ENCODE data around the gene CRYGC. TPM values are rescaled to one million over a fixed set of nuclear protein-coding genes. Genes with fewer than 3 reads are reported as not detected.
"Not testable (repeated sequence)": the region's sequence is repeated elsewhere in the genome, so short reads cannot be mapped to it uniquely, and the experiment has no call there.

CRYGC gene
- polyA plus RNA-seq, 1 donor = not detected

- DNase-seq = no peak
Measured at GRCh38 chr2:208136716-208137094, 7.1 kb upstream of the CRYGC start.

- DNase-seq = no peak
Measured at GRCh38 chr2:208135794-208136715, 6.4 kb upstream of the CRYGC start.

GRCh38 chr2:208134928-208135586 is 5.4 kb upstream of the CRYGC start:
- no peak for DNase-seq

GRCh38 chr2:208130712-208131110 is 1.1 kb upstream of the CRYGC start:
- no peak for DNase-seq

- DNase-seq = no peak
Measured at GRCh38 chr2:208128136-208128535, 1.5 kb downstream of the CRYGC start.

- DNase-seq = no peak
Measured at GRCh38 chr2:208127090-208127489, 2.5 kb downstream of the CRYGC start.

GRCh38 chr2:208125251-208125650 is 4.4 kb downstream of the CRYGC start:
- DNase-seq = no peak

GRCh38 chr2:208124013-208124715 is 5.5 kb downstream of the CRYGC start, which contains the start of gene CRYGD:
Gene CRYGD, minus strand, starts transcription at chr2:208124524. Its CDS starts 51 bp downstream, at chr2:208124473.
- DNase-seq = not testable (repeated sequence)

GRCh38 chr2:208122248-208122647 is 7.4 kb downstream of the CRYGC start:
- no peak for DNase-seq

- no peak for DNase-seq
Measured at GRCh38 chr2:208118918-208119317, 10.7 kb downstream of the CRYGC start.

- DNase-seq = not testable (repeated sequence)
Measured at GRCh38 chr2:208117390-208117789, 12.2 kb downstream of the CRYGC start.

GRCh38 chr2:208112969-208113368 is 16.7 kb downstream of the CRYGC start:
- no peak for DNase-seq

- DNase-seq = not testable (repeated sequence)
Measured at GRCh38 chr2:208112273-208112745, 17.3 kb downstream of the CRYGC start.

GRCh38 chr2:208103616-208104015 is 26.0 kb downstream of the CRYGC start:
- DNase-seq = no peak

- no peak for DNase-seq
Measured at GRCh38 chr2:208101716-208102631, 27.7 kb downstream of the CRYGC start.

GRCh38 chr2:208099682-208100470 is 29.8 kb downstream of the CRYGC start:
- DNase-seq = no peak

- not testable (repeated sequence) for DNase-seq
Measured at GRCh38 chr2:208098701-208099100, 30.9 kb downstream of the CRYGC start.

GRCh38 chr2:208098267-208098666 is 31.4 kb downstream of the CRYGC start:
- DNase-seq = no peak

- no peak for DNase-seq
Measured at GRCh38 chr2:208097801-208098200, 31.8 kb downstream of the CRYGC start.

- no peak for DNase-seq
Measured at GRCh38 chr2:208097313-208097712, 32.3 kb downstream of the CRYGC start.

- no peak for DNase-seq
Measured at GRCh38 chr2:208096080-208096479, 33.5 kb downstream of the CRYGC start.
